ENCODE data around the gene OSBP. TPM values are rescaled to one million over a fixed set of nuclear protein-coding genes. Genes with fewer than 3 reads are reported as not detected.

The OSBP gene
- total RNA-seq, 1 experiment from 2014 or later, result 35.3 TPM

DNA sequence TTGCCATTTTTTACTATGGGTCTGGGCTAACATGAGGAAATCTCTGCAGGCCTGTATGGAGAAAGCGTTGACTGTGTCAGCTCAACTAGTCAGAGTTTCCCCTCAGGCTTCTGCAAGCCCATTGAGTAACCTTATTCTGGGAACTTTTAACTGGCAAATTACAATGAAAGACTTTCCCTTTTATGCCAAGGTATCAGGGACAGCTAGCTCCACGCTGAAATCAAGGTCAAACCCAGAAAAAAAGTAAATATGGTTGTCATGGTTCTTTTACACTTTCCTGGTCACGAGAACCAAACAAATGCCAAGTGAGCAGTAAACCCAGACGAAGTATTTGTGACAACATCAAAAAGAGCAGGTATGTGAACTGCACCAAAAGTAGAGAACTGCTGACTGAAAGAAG, 13.8 kb downstream of the OSBP start:
- no TSS peak for BruUV-seq (replicated peaks)
- intact Hi-C loops (cut with micrococcal nuclease; ENCODE audit: unreplicated experiment) (no loop called here), in situ Hi-C loops (cut with HindIII; ENCODE audit: low pct_unique_long_range_greater_than_20kb, low sequenced_read_pairs) (no loop called here)
- H3K27ac ChIP-seq (ENCODE audit: low read length), result no peak overlapping the region
- H3K9me3 ChIP-seq (ENCODE audit: control insufficient read depth, insufficient read depth, low read depth, low read length), result no peaks in the 10 kb centered on the region
- ATAC-seq, result no peak
- H3K4me1 ChIP-seq (ENCODE audit: control insufficient read depth, insufficient read depth, low read length), result no peaks in the 10 kb centered on the region
- no peak for TF ChIP-seq CTCF (IDR thresholded peaks at IDR 0.05)
- no peak for TF ChIP-seq SIN3A (IDR thresholded peaks at IDR 0.05; ENCODE audit: borderline replicate concordance, insufficient read depth, low read depth, low read length)
- no peak for DNase-seq (ENCODE audit: low read depth, low spot score)
- no peak overlapping the region for H3K4me3 ChIP-seq (ENCODE audit: low read depth in 2 of 2, low read length in 2 of 2)
- peaks cover 28% of the 10 kb centered on the region for H3K36me3 ChIP-seq (ENCODE audit: control insufficient read depth, insufficient read depth, low read length)
- ChIA-PET POLR2A (no interaction called here), CTCF (no interaction called here)
- no peaks in the 10 kb centered on the region for H3K27me3 ChIP-seq (ENCODE audit: control insufficient read depth, insufficient read depth, low read length)

DNA sequence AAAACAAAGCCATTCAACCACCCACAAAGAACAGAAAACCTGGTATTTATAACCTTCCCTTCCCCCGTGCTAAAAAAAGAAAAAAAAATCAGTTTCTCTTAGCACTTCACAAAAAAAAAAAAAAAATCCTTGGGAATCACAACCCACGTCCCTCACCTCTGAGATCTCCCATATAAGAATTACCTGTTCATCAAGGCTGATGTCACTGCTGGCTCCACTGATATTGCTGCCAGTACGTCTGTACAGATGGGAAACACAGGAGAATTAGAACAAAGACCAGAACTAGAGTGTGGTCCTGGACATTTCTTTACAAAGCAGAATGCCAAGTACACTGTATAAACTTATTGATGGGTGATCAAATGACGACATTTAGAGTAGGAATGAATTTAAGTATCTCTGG, 14.9 kb downstream of the OSBP start:
- H3K9me3 ChIP-seq (ENCODE audit: control insufficient read depth, insufficient read depth, low read depth, low read length), result no peaks in the 10 kb centered on the region
- no peak overlapping the region for H3K27ac ChIP-seq (ENCODE audit: low read length)
- H3K4me3 ChIP-seq (ENCODE audit: low read depth in 2 of 2, low read length in 2 of 2), result no peak overlapping the region
- no peaks in the 10 kb centered on the region for H3K27me3 ChIP-seq (ENCODE audit: control insufficient read depth, insufficient read depth, low read length)
- CTCF ChIA-PET, result no interaction called here
- intact Hi-C loops (cut with micrococcal nuclease; ENCODE audit: unreplicated experiment), result no loop called here
- DNase-seq (ENCODE audit: low read depth, low spot score), result no peak
- no TSS peak for BruUV-seq (replicated peaks)
- ATAC-seq, result no peak
- H3K4me1 ChIP-seq (ENCODE audit: control insufficient read depth, insufficient read depth, low read length), result no peaks in the 10 kb centered on the region
- in situ Hi-C loops (cut with HindIII; ENCODE audit: low pct_unique_long_range_greater_than_20kb, low sequenced_read_pairs), result no loop called here
- peaks cover 22% of the 10 kb centered on the region for H3K36me3 ChIP-seq (ENCODE audit: control insufficient read depth, insufficient read depth, low read length)
- POLR2A ChIA-PET, result interaction anchor here (0.6 kb wide), 1 partner anchor 608 kb away, joined by 6 read pairs; no protein-coding TSS in a partner anchor
- TF ChIP-seq CTCF (IDR thresholded peaks at IDR 0.05), result no peak
- TF ChIP-seq TCF7L2 (IDR thresholded peaks at IDR 0.05; ENCODE audit: low read depth, low read length), result no peak
- no peak for TF ChIP-seq REST (IDR thresholded peaks at IDR 0.05; ENCODE audit: insufficient read depth in 1 of 2, low read depth in 2 of 2, low read length in 1 of 2)
- TF ChIP-seq POLR2AphosphoS5 (IDR thresholded peaks at IDR 0.05; ENCODE audit: low read depth, low read length), result no peak
- TF ChIP-seq SIN3A (IDR thresholded peaks at IDR 0.05; ENCODE audit: borderline replicate concordance, insufficient read depth, low read depth, low read length), result no peak

Measured in Panc1 (cell line).